Gastrocnemius medialis (tissue), 4 donors: ENCODE measurements around the gene HOTAIR. TPM values are rescaled to one million over a fixed set of nuclear protein-coding genes. Genes with fewer than 3 reads are reported as not detected.
A peak's percentile ranks its signal among the peaks of the same experiment; 100 is the strongest.

Experiments
- ATAC-seq, 2 donors: fragments of 150-250 bp; one replicate each; pipeline ENCODE4 v1.9.1; 2016
- DNase-seq, 2 donors: peaks; one replicate each; pipeline ENCODE4 v3.0.0-alpha.2; 2019
- H3K27ac ChIP-seq, 4 donors: fragments of 200-600 bp; sonication (generic); 1 replicate in 1 of 4; 2 replicates in 3 of 4; pipeline ENCODE4 v1.5.1; 2016 to 2018; ENCODE audit warnings: mild to moderate bottlenecking in 2 of 4, moderate library complexity in 1 of 4
- H3K27me3 ChIP-seq, 3 donors: fragments of 200-600 bp; sonication (generic) in 2 of 3; 1 replicate in 1 of 3; 2 replicates in 2 of 3; pipeline versions ENCODE4 v1.5.1 to v1.6.0; 2016 to 2019; ENCODE audit warnings: mild to moderate bottlenecking in 1 of 3, moderate library complexity in 1 of 3
- H3K36me3 ChIP-seq, 2 donors: fragments of 200-600 bp; sonication (generic) in 1 of 2; one replicate each; pipeline ENCODE4 v1.5.1; 2017 to 2018
- H3K4me1 ChIP-seq, 2 donors: fragments of 200-600 bp; sonication (generic) in 1 of 2; one replicate each; pipeline ENCODE4 v1.5.1; 2016 to 2017; ENCODE audit warnings: mild to moderate bottlenecking in 2 of 2
- H3K4me3 ChIP-seq, 4 donors: fragments of 200-600 bp; sonication (generic) in 3 of 4; 1 replicate in 1 of 4; 2 replicates in 3 of 4; pipeline ENCODE4 v1.5.1; 2016 to 2019; ENCODE audit warnings: mild to moderate bottlenecking in 2 of 4
- H3K9me3 ChIP-seq, 3 donors: fragments of 200-600 bp; sonication (generic) in 2 of 3; 1 replicate in 1 of 3; 2 replicates in 2 of 3; pipeline ENCODE4 v1.5.1; 2016 to 2019
- POLR2A ChIP-seq, 2 donors: fragments of 450-650 bp; IDR thresholded peaks; one replicate each; pipeline ENCODE4 v1.6.1; 2017; ENCODE audit warnings: antibody characterized with exemption in 2 of 2, mild to moderate bottlenecking in 2 of 2, moderate library complexity in 2 of 2
- in situ Hi-C, 4 donors: fragments of 200-750 bp; cut with MboI; loops; one replicate each; pipeline versions ENCODE4 v1.15.0 to v1.8.0; 2017; ENCODE audit warnings: low sequenced_read_pairs in 4 of 4
- intact Hi-C: fragments of 100-400 bp; cut with DNase I; formaldehyde crosslinking; loops from one replicate; pipeline ENCODE4 v1.15.1; 2023; ENCODE audit warnings: low total_unique reads
- total RNA-seq, 4 donors: library from RNA; depleted of rRNA; stranded (reverse); fragments of >200 nt; gene quantifications; one replicate each; pipeline versions ENCODE4 v1.1.0 to v1.2.3, GENCODE V29; 2016
- TF ChIP-seq, protein P1 (sequence below), 5 experiments: fragments of 450-650 bp in 3 of 5; fragments of 200-600 bp in 2 of 5; sonication (generic) in 2 of 5; IDR thresholded peaks in 4 of 5; conservative IDR thresholded peaks in 1 of 5; 1 replicate in 4 of 5; 2 replicates in 1 of 5; pipeline ENCODE4 v1.5.1; 2016 to 2019; ENCODE audit warnings: antibody characterized with exemption in 5 of 5, mild to moderate bottlenecking in 3 of 5, moderate library complexity in 3 of 5

HOTAIR gene
- total RNA-seq, 4 donors from 2014 or later, result 0.35 to 0.83 (median 0.56) TPM; not detected in 1

- Histone ChIP-seq H3K9me3 (no peaks in the 10 kb centered on the region), H3K36me3 (no peaks in the 10 kb centered on the region), H3K27ac (peak overlapping the region; percentile 94 to 100 (median 98)), H3K27me3 (no peaks in the 10 kb centered on the region), H3K4me1 (peaks cover 31 to 64% of the 10 kb centered on the region in 2 donors), H3K4me3 (peak overlapping the region; percentile 24 to 82 (median 63))
- in situ Hi-C loops, result loop anchor here in 2 of 4 donors (25.0 kb wide), 1 partner anchor 356 kb away; the partner anchor contains the start of gene GPR84 (in 2 of the 2)
- DNase-seq (peak; percentile 83 to 91), ATAC-seq (peak; percentile 63 to 67)
- intact Hi-C loops, result loop anchor here (1.0 kb wide), 1 partner anchor 15 kb away; no protein-coding TSS in a partner anchor
- TF ChIP-seq, protein P1, sequence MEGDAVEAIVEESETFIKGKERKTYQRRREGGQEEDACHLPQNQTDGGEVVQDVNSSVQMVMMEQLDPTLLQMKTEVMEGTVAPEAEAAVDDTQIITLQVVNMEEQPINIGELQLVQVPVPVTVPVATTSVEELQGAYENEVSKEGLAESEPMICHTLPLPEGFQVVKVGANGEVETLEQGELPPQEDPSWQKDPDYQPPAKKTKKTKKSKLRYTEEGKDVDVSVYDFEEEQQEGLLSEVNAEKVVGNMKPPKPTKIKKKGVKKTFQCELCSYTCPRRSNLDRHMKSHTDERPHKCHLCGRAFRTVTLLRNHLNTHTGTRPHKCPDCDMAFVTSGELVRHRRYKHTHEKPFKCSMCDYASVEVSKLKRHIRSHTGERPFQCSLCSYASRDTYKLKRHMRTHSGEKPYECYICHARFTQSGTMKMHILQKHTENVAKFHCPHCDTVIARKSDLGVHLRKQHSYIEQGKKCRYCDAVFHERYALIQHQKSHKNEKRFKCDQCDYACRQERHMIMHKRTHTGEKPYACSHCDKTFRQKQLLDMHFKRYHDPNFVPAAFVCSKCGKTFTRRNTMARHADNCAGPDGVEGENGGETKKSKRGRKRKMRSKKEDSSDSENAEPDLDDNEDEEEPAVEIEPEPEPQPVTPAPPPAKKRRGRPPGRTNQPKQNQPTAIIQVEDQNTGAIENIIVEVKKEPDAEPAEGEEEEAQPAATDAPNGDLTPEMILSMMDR (IDR thresholded peaks at IDR 0.05 in 4 of 5, conservative IDR thresholded peaks at IDR 0.05 in 1 of 5), result peak; percentile 91 to 99 (median 97)
- no peak for TF ChIP-seq POLR2A (IDR thresholded peaks at IDR 0.05)
Observed at GRCh38 chr12:54005853-54006558, 31.3 kb upstream of the HOTAIR start.

DNA sequence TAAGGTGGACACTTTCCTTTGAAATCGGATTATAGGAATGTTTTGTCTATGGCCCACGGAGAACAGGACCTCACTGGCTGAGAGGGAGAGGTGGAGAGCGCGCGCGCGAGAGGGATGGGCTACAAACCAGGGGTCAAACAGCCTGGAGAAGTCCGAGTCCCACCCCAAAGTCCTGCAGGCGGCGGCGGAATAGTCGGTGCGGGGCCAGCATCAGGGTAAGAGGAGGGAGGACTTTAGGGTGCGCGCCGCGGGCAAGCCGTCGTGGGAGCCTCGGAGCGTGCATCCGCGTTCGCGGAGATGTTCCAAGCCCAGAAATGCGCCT is 30.7 kb upstream of the HOTAIR start:
- no peak for TF ChIP-seq POLR2A (IDR thresholded peaks at IDR 0.05)
- TF ChIP-seq, protein P1 (IDR thresholded peaks at IDR 0.05 in 4 of 5, conservative IDR thresholded peaks at IDR 0.05 in 1 of 5), result no peak
- H3K9me3 ChIP-seq, result no peaks in the 10 kb centered on the region
- in situ Hi-C loops, result loop anchor here in 2 of 4 donors (25.0 kb wide), 1 partner anchor 357 kb away; the partner anchor contains the start of gene GPR84 (in 2 of the 2)
- H3K27me3 ChIP-seq, result peaks cover 0 to 2% (median 0%) of the 10 kb centered on the region in 3 donors
- peak overlapping the region; percentile 24 to 82 (median 63) for H3K4me3 ChIP-seq
- intact Hi-C loops, result no loop called here
- DNase-seq (no peak), ATAC-seq (peak; percentile 2 to 8)
- no peaks in the 10 kb centered on the region for H3K36me3 ChIP-seq
- peak overlapping the region; percentile 94 to 100 (median 98) for H3K27ac ChIP-seq
- H3K4me1 ChIP-seq, result peaks cover 31 to 64% of the 10 kb centered on the region in 2 donors

- Histone ChIP-seq H3K27me3 (peaks cover 0 to 2% (median 0%) of the 10 kb centered on the region in 3 donors), H3K4me3 (peak overlapping the region; percentile 24 to 82 (median 63)), H3K4me1 (peaks cover 31 to 60% of the 10 kb centered on the region in 2 donors), H3K27ac (peak overlapping the region; percentile 94 to 100 (median 98)), H3K9me3 (no peaks in the 10 kb centered on the region), H3K36me3 (no peaks in the 10 kb centered on the region)
- no peak for TF ChIP-seq POLR2A (IDR thresholded peaks at IDR 0.05)
- TF ChIP-seq, protein P1 (IDR thresholded peaks at IDR 0.05 in 4 of 5, conservative IDR thresholded peaks at IDR 0.05 in 1 of 5), result no peak
- DNase-seq (peak in 1 of 2 donors; percentile 47), ATAC-seq (no peak)
- intact Hi-C loops (no loop called here), in situ Hi-C loops (loop anchor here in 2 of 4 donors (25.0 kb wide), 1 partner anchor 357 kb away; the partner anchor contains the start of gene GPR84 (in 2 of the 2))
Observed at GRCh38 chr12:54004841-54005530, 30.2 kb upstream of the HOTAIR start.

DNA sequence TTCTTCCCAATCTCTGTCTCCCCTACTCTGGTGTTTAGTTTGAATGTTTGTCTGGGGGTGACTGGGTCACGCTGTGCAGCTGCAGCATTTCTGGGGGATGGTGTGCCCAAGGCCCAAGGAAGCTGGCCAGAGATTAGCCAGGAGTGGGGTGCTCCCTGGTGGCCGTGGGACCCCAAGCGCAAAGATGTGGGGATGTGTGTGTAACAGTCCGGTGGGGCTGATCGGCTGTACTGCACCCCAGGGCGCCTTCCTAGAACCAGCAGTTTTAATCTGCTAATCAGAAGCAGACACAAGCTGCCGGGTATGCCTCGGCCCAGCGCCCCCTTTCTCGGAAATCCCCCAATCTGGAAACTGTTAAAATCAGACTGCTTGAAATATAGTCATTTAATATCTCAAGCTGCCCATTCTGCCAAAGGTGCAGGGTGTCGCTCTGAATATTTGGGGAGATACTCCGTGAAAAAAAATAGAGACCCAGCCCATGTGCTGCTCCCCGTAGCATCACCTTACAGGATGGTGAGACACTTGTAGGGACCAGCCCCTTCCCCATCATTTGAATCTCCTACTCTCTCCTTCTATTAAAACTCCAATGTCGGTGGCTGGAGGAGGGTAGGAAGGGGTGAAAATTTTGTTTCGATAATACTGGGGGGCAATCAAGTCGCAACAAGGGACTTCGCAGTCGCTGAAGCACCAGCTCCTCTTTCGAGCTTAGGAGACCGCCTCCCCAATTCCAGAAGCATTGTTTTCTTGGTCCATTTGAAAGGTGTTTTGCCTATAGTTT is 29.5 kb upstream of the HOTAIR start:
- Histone ChIP-seq H3K4me1 (peaks cover 31 to 54% of the 10 kb centered on the region in 2 donors), H3K4me3 (peak overlapping the region; percentile 24 to 82 (median 63)), H3K27ac (peak overlapping the region; percentile 94 to 100 (median 98)), H3K27me3 (peaks cover 0 to 4% (median 0%) of the 10 kb centered on the region in 3 donors), H3K9me3 (no peaks in the 10 kb centered on the region), H3K36me3 (no peaks in the 10 kb centered on the region)
- intact Hi-C loops (no loop called here), in situ Hi-C loops (loop anchor here in 2 of 4 donors (25.0 kb wide), 1 partner anchor 358 kb away; the partner anchor contains the start of gene GPR84 (in 2 of the 2))
- DNase-seq (no peak), ATAC-seq (no peak)
- TF ChIP-seq POLR2A (IDR thresholded peaks at IDR 0.05), result no peak
- TF ChIP-seq, protein P1 (IDR thresholded peaks at IDR 0.05 in 4 of 5, conservative IDR thresholded peaks at IDR 0.05 in 1 of 5), result no peak
